GM12872 (cell line): ENCODE measurements around the gene KSR2.

Experiments used
- CTCF ChIP-seq: IDR thresholded peaks from 3 replicates; pipeline ENCODE4 v1.5.1; 2011; ENCODE audit warnings: low read depth, mild to moderate bottlenecking, low read length, moderate library complexity; ENCODE audit not compliant: insufficient read depth

The KSR2 gene

GRCh38 chr12:117408161-117408791 lies 560.5 kb downstream of the KSR2 start:
- no peak for TF ChIP-seq CTCF

GRCh38 chr12:117404940-117405339 lies 563.9 kb downstream of the KSR2 start:
- TF ChIP-seq CTCF: no peak

- TF ChIP-seq CTCF: no peak
These were observed 564.5 kb downstream of the KSR2 start for GRCh38 chr12:117404203-117404853.

GRCh38 chr12:117403586-117404139 lies 565.1 kb downstream of the KSR2 start:
- no peak for TF ChIP-seq CTCF
